ENCODE measurements around the gene L1TD1. TPM values are rescaled to one million over a fixed set of nuclear protein-coding genes. Genes with fewer than 3 reads are reported as not detected.

Gene L1TD1
- total and polyA plus RNA-seq, 10 donors = 0.72 to 3.5 (median 1.3) TPM

- no peak for TF ChIP-seq POLR2A (IDR thresholded peaks at IDR 0.05)
- TF ChIP-seq POLR2AphosphoS5 (IDR thresholded peaks at IDR 0.05) = no peak
- TF ChIP-seq CTCF (IDR thresholded peaks at IDR 0.05 in 8 of 11, conservative IDR thresholded peaks at IDR 0.05 in 3 of 11) = no peak
- no peak overlapping the region for H3K4me3 ChIP-seq
- no peaks in the 10 kb centered on the region for H3K9me3 ChIP-seq
- no peaks in the 10 kb centered on the region for H3K36me3 ChIP-seq
- 72 to 89% (median 82%) methylated on average over 3 of the region's 3 CpGs for WGBS, 5 donors
- H3K27ac ChIP-seq = no peak overlapping the region
- no peaks in the 10 kb centered on the region for H3K4me1 ChIP-seq
- no peak for DNase-seq
- H3K27me3 ChIP-seq (replicated peaks in 1 of 7) = no peaks in the 10 kb centered on the region
- intact Hi-C loops (cut with DNase I; ENCODE audit: low total_unique reads) = no loop called here
Measured at GRCh38 chr1:62185677-62186076, 9.0 kb upstream of the L1TD1 start.

- TF ChIP-seq POLR2AphosphoS5 (IDR thresholded peaks at IDR 0.05) (no peak), CTCF (IDR thresholded peaks at IDR 0.05 in 8 of 11, conservative IDR thresholded peaks at IDR 0.05 in 3 of 11) (no peak), POLR2A (IDR thresholded peaks at IDR 0.05) (no peak)
- Histone ChIP-seq H3K36me3 (no peaks in the 10 kb centered on the region), H3K27me3 (replicated peaks in 1 of 7) (no peaks in the 10 kb centered on the region), H3K9me3 (no peaks in the 10 kb centered on the region), H3K27ac (no peak overlapping the region), H3K4me1 (no peaks in the 10 kb centered on the region), H3K4me3 (no peak overlapping the region)
- WGBS, 5 donors = 92 to 99% (median 96%) methylated on average over 5 of the region's 5 CpGs
- intact Hi-C loops (cut with DNase I; ENCODE audit: low total_unique reads) = no loop called here
- DNase-seq = no peak
Measured at GRCh38 chr1:62187548-62187947, 7.1 kb upstream of the L1TD1 start.

DNA sequence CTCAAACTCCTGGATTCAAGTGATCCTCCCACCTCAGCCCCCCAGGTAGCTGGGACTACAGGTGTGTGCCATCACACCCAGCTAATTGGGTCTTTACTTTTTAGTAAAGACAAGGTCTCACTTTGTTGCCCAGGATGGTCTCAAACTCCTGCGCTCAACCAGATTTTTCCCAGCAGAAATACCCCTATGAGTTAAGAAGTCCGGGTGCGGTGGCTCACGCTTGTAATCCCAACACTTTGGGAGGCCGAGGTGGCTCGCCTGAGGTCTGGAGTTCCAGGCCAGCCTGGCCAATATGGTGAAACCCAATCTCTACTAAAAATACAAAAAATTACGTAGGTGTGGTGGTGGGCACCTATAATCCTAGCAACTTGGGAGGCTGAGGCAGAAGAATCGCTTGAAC lies 6.5 kb upstream of the L1TD1 start:
- H3K9me3 ChIP-seq = no peaks in the 10 kb centered on the region
- H3K4me3 ChIP-seq = no peak overlapping the region
- no peaks in the 10 kb centered on the region for H3K4me1 ChIP-seq
- no peak overlapping the region for H3K27ac ChIP-seq
- WGBS, 5 donors = 86 to 97% (median 93%) methylated on average over 8 of the region's 8 CpGs
- no peaks in the 10 kb centered on the region for H3K36me3 ChIP-seq
- DNase-seq = no peak
- intact Hi-C loops (cut with DNase I; ENCODE audit: low total_unique reads) = no loop called here
- peaks cover 0 to 3% (median 0%) of the 10 kb centered on the region in 7 donors for H3K27me3 ChIP-seq (replicated peaks in 1 of 7)
- no peak for TF ChIP-seq POLR2AphosphoS5 (IDR thresholded peaks at IDR 0.05)
- no peak for TF ChIP-seq POLR2A (IDR thresholded peaks at IDR 0.05)
- no peak for TF ChIP-seq CTCF (IDR thresholded peaks at IDR 0.05 in 8 of 11, conservative IDR thresholded peaks at IDR 0.05 in 3 of 11)

GRCh38 chr1:62196086-62196690 lies 1.5 kb downstream of the L1TD1 start:
- intact Hi-C loops (cut with DNase I; ENCODE audit: low total_unique reads) = no loop called here
- H3K4me1 ChIP-seq = peaks cover 0 to 14% (median 0%) of the 10 kb centered on the region in 6 donors
- H3K27me3 ChIP-seq (replicated peaks in 1 of 7) = peaks cover 0 to 51% (median 12%) of the 10 kb centered on the region in 7 donors
- H3K9me3 ChIP-seq = no peaks in the 10 kb centered on the region
- WGBS, 5 donors = 80 to 87% (median 86%) methylated on average over 17 of the region's 17 CpGs
- H3K36me3 ChIP-seq = no peaks in the 10 kb centered on the region
- H3K27ac ChIP-seq = no peak overlapping the region
- TF ChIP-seq POLR2AphosphoS5 (IDR thresholded peaks at IDR 0.05) = no peak
- TF ChIP-seq POLR2A (IDR thresholded peaks at IDR 0.05) = no peak
- no peak for TF ChIP-seq CTCF (IDR thresholded peaks at IDR 0.05 in 8 of 11, conservative IDR thresholded peaks at IDR 0.05 in 3 of 11)
- DNase-seq = no peak
- peak overlapping the region in 1 of 8 donors; percentile 62 for H3K4me3 ChIP-seq

All from spleen (tissue), 11 donors.